Activated T-helper 1 cell treated with Interleukin-2 at 50 U/mL for 16 hours (primary cell): Measurements from ENCODE around the gene RERE.
"Not testable (repeated sequence)": the region's sequence is repeated elsewhere in the genome, so short reads cannot be mapped to it uniquely, and the experiment has no call there.

ENCODE experiments used
- DNase-seq: peaks from one replicate; pipeline ENCODE4 v3.0.0-alpha.2; 2020; ENCODE audit warnings: low read depth

RERE gene

DNA sequence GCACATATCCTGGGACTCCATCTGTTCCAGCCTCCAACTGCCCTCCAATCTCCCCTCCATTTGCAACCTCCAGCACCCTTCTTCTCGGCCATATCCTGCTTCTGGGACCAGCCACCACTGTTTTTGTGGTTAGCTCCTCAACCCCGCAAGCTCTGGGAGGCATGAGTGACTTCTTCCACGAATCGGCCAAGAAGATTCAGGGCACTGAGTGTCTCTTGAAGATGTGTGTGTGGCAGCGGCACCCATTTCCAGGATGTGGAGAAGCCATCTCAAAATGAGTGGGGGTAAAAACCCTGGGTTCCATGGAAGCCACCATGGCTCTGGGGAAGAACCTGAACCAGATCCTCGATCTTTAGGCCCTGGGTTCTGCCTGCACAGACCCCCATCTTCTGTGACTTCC is 304.9 kb downstream of the RERE start:
- no peak for DNase-seq

DNA sequence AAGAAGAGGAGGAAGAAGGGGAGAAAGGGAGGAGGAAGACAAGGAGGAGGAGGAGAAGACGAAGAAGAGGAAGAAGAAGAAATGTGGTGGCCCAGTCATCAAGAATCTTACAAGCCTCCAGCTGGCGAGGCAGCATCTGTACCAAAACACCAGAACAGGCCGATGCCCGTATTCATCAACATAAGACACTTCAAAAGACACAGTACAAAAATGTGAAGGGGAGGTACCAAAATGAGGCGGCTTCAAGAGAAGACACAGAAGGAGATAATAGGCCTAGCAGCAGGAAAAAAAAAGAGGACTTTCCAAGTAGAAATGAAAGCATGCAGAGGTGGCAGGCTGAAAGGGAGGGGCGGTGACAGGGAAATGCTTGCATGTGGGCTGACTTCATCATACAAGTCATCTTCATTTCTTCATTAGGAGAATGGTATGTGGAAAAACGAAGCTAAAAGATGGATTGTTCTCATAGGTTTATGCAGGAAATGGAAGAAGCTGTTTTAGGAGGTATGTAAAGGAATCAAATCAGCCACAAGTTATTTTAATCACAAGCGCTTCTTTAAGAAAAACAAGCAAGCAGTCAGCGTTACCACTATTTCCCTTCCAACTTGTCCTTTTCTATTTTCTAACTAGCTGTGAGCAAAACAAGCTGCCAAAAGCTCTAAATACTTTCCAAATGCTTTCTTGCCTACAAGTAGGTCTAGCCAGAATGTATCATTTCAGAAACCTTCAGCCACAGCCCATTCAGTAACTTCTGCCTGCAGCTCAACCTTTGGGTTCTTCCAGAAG is 307.2 kb downstream of the RERE start:
- DNase-seq: no peak

DNA sequence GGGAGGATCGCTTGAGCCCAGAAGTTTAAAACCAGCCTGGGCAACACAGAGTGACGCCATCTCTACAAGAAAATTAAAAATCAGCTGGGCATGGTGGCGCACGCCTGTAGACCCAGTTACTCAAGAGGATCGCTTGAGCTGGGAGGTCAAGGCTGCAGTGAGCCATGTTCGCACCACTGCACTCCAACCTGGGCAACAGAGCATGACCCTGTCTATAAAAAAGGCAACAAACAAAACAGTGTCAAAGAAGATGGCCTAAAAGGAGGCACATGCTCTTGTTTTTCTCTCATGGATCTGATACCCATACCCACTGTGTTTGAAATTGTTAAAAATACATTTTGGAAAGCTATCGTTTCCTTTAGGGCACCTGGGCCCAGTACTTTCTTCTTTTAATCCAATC is 307.9 kb downstream of the RERE start:
- DNase-seq: no peak

DNA sequence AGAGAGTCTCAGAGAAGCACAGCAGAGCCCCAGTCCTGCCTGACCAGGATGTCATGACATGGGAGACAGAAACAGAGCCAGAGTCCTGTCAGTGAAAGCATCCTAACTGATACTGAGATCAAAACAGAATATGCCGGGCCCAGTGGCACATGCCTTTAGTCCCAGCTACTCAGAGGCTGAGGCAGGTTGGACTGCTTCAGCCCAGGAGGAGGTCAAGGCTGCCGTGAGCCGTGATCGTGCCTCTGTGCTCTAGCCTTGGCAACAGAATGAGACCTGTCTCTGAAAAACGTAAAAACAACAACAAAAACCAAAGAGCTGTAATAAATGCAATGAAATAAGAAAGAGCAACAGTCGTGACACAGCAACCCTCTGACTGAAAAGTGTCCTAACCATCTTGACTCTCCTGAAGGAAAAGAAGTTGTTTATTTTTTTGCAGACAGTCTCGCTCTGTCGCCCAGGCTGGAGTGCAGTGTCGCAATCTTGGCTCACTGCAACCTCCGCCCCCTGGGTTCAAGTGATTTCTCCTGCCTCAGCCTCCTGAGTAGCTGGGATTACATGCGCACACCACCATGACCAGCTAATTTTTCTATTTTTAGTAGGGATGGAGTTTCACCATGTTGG is 310.3 kb downstream of the RERE start:
- DNase-seq: no peak

DNA sequence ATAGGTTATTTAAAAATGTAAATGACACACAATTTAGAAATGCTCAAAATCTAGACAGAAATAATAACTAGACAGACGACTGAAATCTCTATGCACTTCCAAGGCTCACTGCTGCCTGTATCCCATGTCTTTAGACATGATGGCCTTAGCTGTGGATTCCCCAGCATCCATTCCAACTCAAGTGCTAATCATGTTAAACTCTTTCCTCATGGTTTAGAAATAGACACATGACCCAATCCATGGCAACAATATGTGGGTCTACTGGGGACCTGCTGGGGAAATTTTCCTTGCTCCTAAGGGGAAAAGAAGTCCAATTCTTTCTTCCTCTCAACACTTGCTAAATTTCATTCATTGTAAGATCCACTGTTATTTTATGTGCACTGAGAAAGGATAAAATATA is 311.0 kb downstream of the RERE start:
- DNase-seq: no peak

DNA sequence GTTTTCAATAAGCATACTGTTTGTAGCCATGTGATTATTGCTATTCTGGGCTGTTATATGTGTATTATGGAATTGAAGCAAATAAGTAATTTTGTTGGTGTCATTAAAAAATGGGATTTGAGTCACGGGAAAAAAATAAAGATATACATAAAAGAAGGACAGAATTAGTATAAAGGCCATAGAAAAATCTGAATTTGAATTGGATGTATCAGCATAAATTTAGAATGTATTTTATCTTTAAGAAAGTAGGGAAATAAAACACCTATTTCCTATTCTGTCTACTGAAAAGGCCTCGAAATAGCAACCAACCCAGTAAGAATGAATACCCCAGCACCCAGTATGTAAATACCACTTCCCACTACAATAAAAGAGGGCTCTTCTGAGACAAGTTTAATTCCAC is 313.6 kb downstream of the RERE start:
- DNase-seq: no peak

DNA sequence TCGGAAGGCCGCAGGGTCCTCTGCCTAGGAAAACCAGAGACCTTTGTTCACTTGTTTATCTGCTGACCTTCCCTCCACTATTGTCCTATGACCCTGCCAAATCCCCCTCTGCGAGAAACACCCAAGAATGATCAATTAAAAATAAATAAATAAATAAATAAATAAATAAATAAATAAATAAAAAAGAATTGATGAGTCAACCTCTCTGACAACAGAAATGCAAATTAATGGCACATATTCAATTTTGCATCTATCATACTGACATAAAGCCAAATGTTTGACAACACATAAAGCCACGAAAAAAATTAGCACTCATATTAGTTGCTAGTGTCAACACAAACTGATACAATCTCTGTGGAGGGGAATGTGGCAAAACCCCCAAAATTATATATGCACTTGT is 314.5 kb downstream of the RERE start:
- DNase-seq: not testable (repeated sequence)

DNA sequence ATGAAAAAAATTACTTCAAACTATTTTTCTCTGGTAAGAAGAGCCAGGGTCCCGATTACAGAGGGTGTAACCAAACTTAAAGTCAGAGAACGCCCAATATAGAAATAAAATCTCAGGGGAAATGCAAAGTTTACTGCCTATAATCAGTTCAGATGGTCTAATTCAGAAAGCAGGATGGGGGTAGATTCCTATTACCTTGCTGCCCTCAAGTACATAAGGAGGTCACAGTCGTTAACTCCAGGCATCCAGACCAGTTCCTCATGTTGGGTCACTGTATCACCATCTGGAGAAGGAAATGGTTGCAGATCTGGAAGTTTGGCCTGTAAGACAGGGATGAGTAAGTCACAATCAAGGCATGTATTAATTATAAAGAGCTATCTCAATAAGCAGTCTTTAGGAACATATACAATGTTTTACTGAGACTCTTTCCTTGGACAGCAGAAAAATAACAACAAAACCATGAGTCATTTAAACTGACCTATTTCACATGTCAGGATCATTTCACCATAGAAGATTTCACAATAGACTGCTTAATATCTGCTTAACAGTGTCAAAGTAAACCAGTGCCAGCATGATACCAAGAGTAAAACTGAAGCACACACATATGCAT is 320.1 kb downstream of the RERE start:
- no peak for DNase-seq

DNA sequence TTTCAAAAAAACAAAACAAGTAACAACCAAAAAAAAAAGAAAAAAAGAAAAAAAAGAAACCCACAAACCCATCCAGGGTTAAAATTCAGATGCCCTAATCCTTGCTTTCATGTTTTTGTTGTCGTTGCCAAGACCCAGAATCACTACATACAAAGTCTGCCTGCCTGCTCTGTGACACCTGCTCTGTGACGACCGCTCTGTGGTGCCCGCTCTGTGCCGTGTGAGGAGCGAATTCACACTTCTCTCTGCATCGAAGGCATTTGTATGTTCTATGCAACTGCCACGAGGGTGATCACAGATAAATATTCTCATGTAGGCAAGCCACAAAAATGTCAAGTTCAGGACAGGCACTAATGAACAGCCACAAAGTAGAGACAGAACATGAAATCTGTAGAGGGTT is 321.0 kb downstream of the RERE start:
- no peak for DNase-seq

DNA sequence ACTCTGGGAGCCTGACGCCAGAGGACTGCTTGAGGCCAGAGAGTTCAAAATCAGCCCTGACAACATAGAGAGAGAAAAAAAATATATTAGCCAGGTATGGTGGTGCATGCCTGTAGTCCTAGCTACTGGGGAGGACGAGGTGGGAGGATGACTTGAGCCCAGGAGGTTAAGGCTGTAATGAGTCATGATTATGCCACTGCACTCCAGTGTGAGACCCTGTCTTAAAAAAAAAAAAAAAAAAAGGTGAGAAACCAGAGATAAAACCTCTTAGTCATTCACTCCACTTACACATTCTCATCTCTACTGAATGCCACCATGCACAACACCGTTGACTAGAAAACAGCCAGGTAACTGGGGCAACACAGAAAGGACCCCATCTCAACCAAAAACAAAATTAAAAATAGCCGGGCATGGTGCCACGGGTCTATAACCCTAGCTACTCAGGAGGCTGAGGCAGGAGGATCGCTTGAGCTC is 321.5 kb downstream of the RERE start:
- DNase-seq: no peak

DNA sequence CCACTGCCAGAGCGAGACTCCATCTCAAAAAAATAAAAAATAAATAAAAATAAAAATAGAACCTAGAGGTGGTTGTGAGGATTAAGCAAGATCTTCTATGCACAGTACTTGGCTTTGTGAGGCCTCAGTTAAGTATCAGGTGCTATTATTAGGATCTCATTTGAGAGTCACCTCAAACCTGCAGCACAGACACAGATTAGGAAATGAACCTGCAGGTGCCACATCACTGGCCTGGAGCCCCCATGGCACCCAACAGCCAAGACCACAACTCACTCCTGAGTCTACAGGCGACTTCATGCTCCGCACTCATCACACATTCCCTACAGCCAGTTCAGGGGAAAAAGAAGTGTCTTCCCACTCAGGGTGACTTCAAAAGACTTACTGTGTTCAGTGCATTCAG is 322.8 kb downstream of the RERE start:
- DNase-seq: no peak

DNA sequence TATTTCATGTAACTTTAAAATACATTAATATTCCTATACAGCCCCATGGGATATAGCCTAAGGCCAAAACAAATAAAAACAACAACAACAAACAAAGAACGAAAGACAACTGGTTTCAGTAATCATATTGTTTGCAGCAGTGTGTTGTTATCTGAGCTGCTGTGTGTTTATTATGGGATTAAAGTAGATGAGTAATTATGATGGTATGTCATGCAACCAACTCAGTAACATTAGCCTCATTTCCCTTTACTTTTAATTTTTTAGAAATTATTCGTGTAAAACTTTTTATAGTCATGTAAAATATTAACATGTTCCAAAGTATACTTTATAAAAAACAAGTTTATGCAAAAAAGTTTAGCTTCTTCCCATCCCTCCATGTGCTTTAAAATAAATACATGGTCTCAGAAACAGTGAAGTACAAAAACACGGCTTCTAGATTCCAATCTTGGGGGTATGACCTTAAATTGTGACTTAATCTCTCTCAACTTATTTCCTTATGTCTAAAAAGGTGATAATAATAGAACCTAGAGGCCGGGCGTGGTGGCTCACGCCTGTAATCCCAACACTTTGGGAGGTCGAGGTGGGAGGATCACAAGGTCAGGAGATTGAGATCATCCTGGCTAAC is 323.4 kb downstream of the RERE start:
- DNase-seq: no peak

DNA sequence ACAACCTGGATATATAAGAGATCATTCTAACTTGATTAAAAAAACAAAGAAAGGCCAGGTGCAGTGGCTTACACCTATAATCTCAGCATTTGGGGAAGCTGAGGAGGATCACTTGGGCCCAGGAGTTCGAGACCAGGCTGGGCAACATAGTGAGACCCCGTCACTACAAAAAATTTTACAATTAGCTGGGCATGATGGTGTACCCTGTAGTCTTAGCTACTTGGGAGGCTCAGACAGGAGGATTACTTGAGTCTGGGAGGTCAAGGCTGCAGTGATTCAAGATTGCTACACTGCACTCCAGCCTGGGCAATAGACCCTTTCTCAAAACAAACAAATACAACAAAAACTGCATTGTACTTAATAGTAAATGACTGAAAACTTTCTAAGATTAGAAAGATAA is 330.2 kb downstream of the RERE start:
- DNase-seq: no peak

DNA sequence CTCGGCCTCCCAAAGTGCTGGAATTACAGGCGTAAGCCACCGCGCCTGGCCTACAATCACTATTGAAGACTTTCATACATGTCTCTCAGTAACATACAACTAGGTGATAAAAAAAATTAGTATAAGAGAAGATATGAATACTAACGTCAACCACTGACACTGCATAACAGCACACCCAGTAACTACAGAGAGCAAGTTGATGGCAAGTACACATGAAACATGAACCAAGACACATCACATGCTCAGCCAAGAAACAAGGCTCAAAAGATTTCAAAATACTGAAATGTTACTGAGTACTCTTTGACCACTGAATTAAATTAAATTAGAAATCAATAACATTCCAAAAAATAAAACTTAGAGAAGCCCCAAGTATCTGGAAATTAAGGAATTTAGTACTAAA is 331.4 kb downstream of the RERE start:
- no peak for DNase-seq

DNA sequence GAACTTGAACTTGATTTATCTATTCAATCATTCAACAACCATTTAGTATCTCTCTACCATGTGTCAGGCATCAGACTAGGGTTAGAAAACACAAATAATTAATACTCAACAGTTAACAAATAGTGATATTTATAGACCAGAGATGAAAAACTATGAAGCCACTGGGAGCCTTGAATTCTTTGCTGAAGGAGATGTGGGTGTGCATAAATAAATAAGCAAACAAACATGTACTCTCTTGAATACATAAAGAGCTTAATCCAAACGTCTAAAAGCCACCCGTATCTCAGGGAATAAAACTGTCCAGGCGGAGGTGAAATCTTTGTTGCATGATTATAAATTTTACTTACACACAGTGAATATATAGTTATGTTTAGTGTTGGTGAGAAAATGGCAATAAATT is 333.9 kb downstream of the RERE start:
- DNase-seq: no peak

DNA sequence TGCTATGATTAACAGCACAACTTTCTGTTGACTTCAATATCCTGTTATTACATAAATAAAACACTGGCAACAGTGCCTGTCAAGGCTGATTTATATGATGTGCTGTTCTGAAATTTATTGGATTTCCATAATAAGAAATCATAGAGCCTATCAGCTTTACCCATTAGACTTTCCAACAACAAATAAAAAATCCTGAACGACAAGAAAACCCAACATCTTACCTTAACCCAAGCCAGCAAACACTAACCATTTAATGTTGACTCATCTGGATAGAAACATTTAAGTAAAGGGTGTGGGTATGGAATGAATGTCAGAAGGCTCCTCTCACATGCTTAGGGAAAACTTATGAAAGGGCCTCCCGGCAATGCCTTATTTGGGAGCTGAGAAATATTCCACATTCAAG is 334.5 kb downstream of the RERE start:
- no peak for DNase-seq

DNA sequence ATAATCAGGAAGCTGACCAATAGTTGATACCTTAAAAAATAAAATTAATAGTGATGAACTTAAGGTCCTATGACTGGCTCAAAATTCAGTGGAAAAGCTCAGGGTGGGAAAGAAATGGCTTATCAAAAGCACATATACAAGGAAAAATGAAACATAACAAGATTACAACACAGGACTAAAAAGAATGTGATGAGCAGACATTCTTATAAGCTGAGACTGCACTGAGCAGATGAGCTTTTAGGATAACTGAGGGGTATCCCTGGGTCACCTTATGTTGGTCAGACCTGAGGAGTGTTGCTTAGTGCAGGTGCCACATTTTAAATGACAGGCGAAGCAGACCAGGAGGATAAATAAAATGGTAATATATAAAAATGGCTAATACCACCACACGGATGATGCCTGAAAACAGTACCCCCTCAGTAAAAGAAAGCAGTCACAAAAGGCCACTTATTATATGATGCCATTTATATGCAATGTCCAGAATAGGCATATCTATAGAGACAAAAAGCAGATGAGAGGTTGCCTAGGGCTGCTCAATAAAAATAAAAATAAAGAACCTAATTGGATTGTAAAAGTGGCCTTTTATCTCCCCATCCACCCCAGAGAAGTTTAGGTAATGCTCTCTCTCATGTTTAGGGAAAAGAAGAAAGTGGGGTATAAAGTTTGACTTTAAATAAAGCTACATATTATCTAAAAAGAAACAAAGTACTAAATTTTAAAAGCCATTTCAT is 335.6 kb downstream of the RERE start:
- no peak for DNase-seq

DNA sequence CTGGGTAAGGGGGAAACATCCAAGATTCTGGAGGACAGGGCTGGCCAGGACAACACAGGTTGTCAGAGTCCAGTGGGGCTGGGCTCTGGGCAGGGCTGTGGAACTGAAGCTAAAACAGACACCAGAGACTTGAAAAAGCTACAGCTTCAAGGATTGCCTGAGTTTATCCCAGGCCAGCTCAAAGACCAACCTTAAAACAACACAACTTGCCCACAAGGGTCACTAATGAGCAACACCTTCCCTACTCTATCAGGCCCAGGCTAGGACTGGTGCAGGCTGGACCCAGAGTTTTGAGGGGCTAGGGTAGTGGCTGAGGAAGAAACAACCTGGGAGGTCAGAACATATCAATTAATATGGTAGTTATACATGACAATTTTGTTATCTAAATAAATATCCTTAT is 338.9 kb downstream of the RERE start:
- DNase-seq: no peak

DNA sequence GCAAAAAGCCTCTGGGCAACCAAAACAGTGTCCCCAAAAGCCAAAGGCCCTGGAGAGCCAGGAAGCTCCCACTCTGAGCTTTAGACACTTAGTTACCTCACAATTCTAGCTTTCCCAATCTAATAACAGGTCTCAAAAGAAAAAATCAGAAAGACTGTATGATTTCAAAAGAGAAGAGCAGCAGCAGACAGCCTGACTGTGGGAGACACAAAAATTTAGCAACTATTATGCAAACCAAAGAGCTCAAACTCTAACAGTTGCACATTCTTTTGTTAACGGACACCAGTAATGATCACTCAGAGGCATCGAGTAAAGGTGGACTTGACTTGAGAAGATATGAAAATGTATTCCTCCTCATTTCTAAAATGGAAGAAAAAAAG is 339.5 kb downstream of the RERE start:
- DNase-seq: no peak

DNA sequence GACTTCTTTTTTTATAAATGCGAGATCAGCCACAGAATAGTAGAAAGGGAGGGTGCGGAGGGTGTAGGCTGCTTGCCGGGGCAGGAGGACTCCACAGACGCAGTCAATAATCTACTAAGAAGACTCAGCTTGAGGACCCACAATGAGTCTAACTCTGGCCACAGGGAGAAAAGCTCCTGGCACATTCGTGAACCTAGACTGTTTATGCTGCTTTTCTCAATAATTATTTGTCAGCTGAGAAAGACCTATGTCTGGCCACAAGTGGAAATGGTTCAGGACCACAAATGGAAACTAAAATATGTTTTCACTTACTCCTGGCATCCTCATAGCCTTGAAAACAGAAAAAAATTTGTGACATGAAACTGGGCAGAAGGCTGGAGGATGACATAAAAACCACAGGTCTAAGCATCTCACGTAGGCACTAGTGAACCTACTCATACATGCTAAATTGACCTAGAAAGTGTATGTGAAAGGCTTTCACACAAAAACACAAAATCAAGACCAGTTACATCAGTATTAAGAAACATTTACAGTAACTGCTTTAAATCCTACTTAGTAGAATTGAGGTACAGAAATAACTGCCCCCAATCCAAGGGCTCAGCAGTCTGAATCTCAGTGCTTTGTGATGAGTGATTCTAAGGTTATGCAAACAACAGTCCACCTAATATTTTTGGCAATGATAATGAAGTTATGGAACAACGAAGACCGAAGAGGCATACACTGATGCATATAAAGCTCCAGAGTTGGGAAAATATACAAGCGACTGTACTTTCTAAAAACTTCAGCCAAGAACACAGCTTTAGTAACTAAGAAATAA is 340.1 kb downstream of the RERE start:
- no peak for DNase-seq

DNA sequence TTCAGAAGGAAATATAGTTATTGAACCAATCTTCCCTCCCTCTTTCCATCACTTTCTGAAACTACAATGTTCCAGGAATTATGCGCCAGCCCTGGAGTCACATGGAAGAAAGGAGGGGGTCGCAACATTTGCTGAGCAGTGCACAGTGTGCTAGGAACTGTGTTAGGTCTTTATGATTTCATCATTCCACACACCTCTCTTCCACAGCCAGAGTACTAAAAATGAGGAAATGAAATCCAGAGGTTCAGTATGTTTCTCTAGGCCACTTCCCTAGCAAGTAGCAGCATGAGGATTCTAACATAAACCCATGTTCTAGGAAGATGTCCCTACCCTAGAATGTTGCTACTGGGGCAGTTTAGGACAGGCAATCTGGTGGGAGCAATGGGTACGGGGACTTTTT is 341.4 kb downstream of the RERE start:
- no peak for DNase-seq

DNA sequence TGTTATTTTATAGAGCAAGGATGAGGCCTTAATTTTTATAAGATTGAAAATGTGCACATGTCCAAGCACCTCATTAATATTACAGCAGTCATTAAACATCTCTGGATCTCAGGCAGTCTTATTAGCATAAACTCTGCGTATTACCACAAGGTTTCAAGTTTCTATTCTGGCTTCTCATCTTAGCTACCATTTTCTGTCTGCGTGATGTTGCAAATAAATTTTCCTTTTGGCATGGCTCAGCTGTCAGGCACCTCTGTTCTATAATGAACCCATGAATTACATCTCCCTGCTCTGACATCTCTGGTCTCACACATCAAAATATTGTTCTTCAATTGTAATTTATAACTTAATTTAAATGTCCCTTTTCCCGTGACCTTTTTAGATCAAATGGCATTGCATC is 343.1 kb downstream of the RERE start:
- no peak for DNase-seq
